D721Med (cell line): Measurements from ENCODE around the gene CCBE1.
"Not testable (repeated sequence)": the region's sequence is repeated elsewhere in the genome, so short reads cannot be mapped to it uniquely, and the experiment has no call there.

Experiments used
- DNase-seq: peaks from one replicate; pipeline ENCODE4 v3.0.0; 2011; ENCODE audit warnings: low spot score; ENCODE audit not compliant: insufficient read length
- FAIRE-seq: peaks from 2 replicates; lab custom pipeline; 2011; peaks lifted over from hg19 to GRCh38; lab: Jason Lieb, UNC
- TF ChIP-seq, protein P1 (sequence below): IDR thresholded peaks from 2 replicates; pipeline ENCODE4 v1.5.1; 2012; ENCODE audit warnings: mild to moderate bottlenecking, control low read depth; ENCODE audit not compliant: insufficient read depth; ENCODE audit errors: missing control alignments

Gene CCBE1

DNA sequence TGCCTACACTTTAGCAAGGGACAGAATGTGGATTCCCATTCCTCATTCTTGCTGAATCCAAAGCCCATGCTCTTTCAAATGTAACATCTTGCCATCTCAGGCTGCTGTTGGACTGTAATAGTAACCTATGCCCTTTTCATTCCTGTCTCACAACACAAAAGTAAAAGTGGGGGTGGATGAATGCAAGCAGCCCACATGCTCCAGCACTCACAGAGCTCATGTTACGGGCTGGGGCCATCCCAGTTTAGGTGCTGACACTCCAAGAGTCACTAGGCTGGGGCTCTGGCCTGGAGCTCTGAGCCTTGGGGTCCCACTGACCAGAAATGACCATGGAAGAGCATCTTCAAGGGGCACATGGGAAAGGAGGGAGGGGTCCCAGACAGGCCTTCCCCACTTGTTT is 47.6 kb downstream of the CCBE1 start:
- TF ChIP-seq, protein P1, sequence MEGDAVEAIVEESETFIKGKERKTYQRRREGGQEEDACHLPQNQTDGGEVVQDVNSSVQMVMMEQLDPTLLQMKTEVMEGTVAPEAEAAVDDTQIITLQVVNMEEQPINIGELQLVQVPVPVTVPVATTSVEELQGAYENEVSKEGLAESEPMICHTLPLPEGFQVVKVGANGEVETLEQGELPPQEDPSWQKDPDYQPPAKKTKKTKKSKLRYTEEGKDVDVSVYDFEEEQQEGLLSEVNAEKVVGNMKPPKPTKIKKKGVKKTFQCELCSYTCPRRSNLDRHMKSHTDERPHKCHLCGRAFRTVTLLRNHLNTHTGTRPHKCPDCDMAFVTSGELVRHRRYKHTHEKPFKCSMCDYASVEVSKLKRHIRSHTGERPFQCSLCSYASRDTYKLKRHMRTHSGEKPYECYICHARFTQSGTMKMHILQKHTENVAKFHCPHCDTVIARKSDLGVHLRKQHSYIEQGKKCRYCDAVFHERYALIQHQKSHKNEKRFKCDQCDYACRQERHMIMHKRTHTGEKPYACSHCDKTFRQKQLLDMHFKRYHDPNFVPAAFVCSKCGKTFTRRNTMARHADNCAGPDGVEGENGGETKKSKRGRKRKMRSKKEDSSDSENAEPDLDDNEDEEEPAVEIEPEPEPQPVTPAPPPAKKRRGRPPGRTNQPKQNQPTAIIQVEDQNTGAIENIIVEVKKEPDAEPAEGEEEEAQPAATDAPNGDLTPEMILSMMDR, result no peak
- no peak for DNase-seq
- FAIRE-seq, result no peak

- not testable (repeated sequence) for DNase-seq, FAIRE-seq
Observed at GRCh38 chr18:59648469-59648868, 48.8 kb downstream of the CCBE1 start.

DNA sequence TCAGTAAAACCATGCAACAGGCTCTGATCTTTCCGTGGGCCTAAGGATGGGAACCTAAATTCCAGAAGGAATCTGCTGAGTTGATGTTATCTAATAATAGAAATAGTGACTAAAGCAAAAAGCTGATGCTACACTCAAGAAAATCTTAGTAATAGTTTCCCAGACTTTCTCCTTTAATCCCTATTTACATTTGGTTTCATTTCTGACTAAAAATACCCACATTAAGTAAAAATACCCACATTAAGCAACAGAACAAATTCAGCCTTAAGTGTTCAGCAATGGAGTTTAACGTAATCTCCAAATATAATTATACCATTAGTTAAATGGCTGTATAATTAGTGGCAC is 50.3 kb downstream of the CCBE1 start:
- no peak for FAIRE-seq
- DNase-seq, result no peak
- TF ChIP-seq, protein P1, result no peak

DNA sequence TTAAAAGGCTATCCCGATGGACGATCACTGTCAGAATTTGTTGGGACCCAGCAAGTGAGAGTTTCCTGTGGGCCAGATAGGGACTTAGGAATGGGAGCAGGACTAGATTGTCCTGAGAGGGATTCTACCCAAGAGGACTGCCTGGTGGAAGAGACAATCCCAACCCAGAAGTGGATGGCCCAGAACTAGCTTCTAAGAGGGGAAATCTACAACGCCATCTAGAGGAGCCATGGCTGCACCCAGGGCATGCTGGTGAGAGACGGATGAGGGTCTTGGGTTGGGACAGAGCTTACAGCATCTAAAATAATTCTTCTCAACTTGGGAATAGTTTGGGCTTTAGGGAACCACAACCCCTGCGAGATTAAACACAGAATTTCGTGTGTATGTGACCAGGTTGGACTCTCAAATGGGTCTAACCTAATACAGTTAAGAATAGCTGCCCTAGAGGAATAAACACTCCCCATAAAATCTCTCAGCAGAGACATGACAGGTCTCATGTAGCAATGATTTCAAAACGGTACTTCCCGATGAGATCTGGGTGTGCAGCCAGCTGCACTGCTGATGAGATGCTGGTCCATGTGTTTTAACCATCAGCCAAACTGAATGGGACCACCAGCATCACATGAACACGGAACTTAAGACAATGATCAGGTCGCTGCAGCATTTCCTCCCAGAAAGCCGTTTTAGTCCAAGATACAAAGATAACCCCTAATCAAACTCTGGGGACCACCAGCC is 50.8 kb downstream of the CCBE1 start:
- TF ChIP-seq, protein P1, result no peak
- no peak for DNase-seq
- FAIRE-seq, result no peak

DNA sequence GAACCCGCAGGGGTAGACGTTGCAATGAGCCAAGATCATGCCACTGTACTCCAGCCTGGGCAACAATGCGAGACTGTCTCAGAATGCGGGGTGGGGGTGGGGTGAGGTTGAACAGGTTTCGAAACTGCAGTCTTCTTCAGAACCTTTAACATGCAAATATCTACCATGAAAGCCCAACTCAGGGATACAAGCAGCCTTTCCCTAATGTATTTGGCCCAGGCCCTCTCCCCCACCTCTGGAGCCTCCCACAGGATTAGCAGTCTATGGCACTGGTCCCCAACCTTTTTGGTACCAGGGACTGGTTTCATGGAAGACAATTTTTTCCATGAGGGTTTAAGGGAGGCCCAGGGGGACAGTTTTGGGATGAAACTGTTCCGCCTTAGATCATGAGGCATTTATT is 53.5 kb downstream of the CCBE1 start:
- FAIRE-seq (no peak), DNase-seq (no peak)
- TF ChIP-seq, protein P1, result no peak

- FAIRE-seq, result peak; percentile 96
- DNase-seq, result no peak
Observed at GRCh38 chr18:59640721-59641120, 56.5 kb downstream of the CCBE1 start.

DNA sequence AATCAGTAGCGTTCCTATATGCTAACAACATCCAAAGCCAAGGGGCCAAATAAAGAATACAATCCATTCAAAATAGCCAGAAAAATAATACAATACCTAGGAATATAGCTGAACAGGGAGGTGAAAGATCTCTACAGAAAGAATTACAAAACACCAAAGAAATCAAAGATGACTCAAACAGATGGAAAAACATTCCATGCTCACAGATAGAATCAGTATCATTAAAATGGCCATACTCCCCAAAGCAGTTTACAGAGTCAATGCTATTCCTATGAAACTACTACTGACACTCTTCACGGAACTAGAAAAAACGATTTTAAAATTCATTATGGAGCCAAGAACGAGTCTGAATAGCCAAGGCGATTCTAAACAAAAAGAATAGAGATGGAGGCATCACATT is 57.4 kb downstream of the CCBE1 start:
- TF ChIP-seq, protein P1, result no peak
- no peak for DNase-seq
- FAIRE-seq, result peak; percentile 66

More at GRCh38 chr18:59640721-59641120, 56.5 kb downstream of the CCBE1 start:
- TF ChIP-seq, protein P1, result no peak
